A549 treated with DMSO at 1 μM for 4 hours (cell line): Measurements from ENCODE around the gene RBP4. TPM values are rescaled to one million over a fixed set of nuclear protein-coding genes. Genes with fewer than 3 reads are reported as not detected.

Experiments used
- total RNA-seq: library from RNA; stranded (reverse); fragments of 200-300 nt; extraction: Qiagen RNA extraction; gene quantifications from 5 replicates; pipeline ENCODE4 v1.2.3, GENCODE V29; 2022; ENCODE audit warnings: low read depth

The RBP4 gene
- 4.8 to 10.4 TPM (median 6.8 TPM) in 5 replicates for total RNA-seq

GRCh38 chr10:93601146-93601773, at the start of gene RBP4:
Gene RBP4, minus strand, starts transcription at chr10:93601235. Its CDS starts 207 bp downstream, at chr10:93601028.

GRCh38 chr10:93612311-93612710, 11.3 kb upstream of the RBP4 start, which contains the start of gene PDE6C:
Gene PDE6C, plus strand, starts transcription at chr10:93612537. Its CDS starts 189 bp downstream, at chr10:93612726.

GRCh38 chr10:93566435-93567276, 34.4 kb downstream of the RBP4 start, which contains the start of gene FFAR4:
Gene FFAR4, plus strand, starts transcription at chr10:93566665. Its CDS starts 56 bp downstream, at chr10:93566721.

Other genes starting within 250 kb of the RBP4 start
- 201 to 255 TPM (median 239 TPM) in 5 replicates for gene MYOF, start 118.9 kb downstream of the RBP4 start, total RNA-seq
- 56.8 to 76.0 TPM (median 71.2 TPM) in 5 replicates for gene CEP55, start 104.6 kb downstream of the RBP4 start, total RNA-seq
- 0.17 to 0.31 TPM (median 0.21 TPM) in 5 replicates for gene FFAR4, start 34.6 kb downstream of the RBP4 start, total RNA-seq
- not detected in 5 replicates for gene PDE6C, start 11.3 kb upstream of the RBP4 start, total RNA-seq
- gene FRA10AC1, start 101.4 kb upstream of the RBP4 start, total RNA-seq = 3.4 to 6.4 TPM (median 5.8 TPM) in 5 replicates
- gene LGI1, start 156.7 kb upstream of the RBP4 start, total RNA-seq = not detected in 5 replicates